Sigmoid colon (tissue), 7 donors: ENCODE results near the gene AQP5. TPM values are rescaled to one million over a fixed set of nuclear protein-coding genes. Genes with fewer than 3 reads are reported as not detected.

Experiments used
- DNase-seq: peaks from one replicate; pipeline ENCODE4 v3.0.0-alpha.2; 2019
- H3K27ac ChIP-seq, 4 donors: fragments of 200-600 bp; sonication (generic); one replicate each; pipeline ENCODE4 v1.5.1; 2016 to 2019; ENCODE audit warnings: mild to moderate bottlenecking in 1 of 4
- H3K27me3 ChIP-seq, 3 donors: fragments of 200-600 bp; sonication (generic); one replicate each; pipeline ENCODE4 v1.5.1; 2019; ENCODE audit warnings: mild to moderate bottlenecking in 1 of 3
- H3K36me3 ChIP-seq, 4 donors: fragments of 200-600 bp; sonication (generic); one replicate each; pipeline ENCODE4 v1.5.1; 2016 to 2019
- H3K4me1 ChIP-seq, 4 donors: fragments of 200-600 bp; sonication (generic); one replicate each; pipeline ENCODE4 v1.5.1; 2017 to 2019
- H3K4me3 ChIP-seq, 4 donors: fragments of 200-600 bp; sonication (generic); one replicate each; pipeline ENCODE4 v1.5.1; 2017 to 2019; ENCODE audit warnings: mild to moderate bottlenecking in 2 of 4, moderate library complexity in 1 of 4
- H3K9me3 ChIP-seq, 4 donors: fragments of 200-600 bp in 3 of 4; sonication (generic) in 3 of 4; one replicate each; pipeline versions ENCODE4 v1.5.1 to v1.6.1; 2013 to 2019
- EP300 ChIP-seq, 4 donors: sonication (generic); formaldehyde crosslinking; IDR thresholded peaks; one replicate each; pipeline ENCODE4 v1.6.1; 2017; ENCODE audit warnings: antibody characterized with exemption in 4 of 4
- POLR2A ChIP-seq, 2 donors: fragments of 450-650 bp; IDR thresholded peaks; one replicate each; pipeline ENCODE4 v1.6.1; 2016; ENCODE audit warnings: antibody characterized with exemption in 2 of 2, mild to moderate bottlenecking in 2 of 2, moderate library complexity in 2 of 2
- POLR2AphosphoS5 ChIP-seq, 4 donors: sonication (generic); formaldehyde crosslinking; IDR thresholded peaks; one replicate each; pipeline ENCODE4 v1.6.1; 2017; ENCODE audit warnings: antibody characterized with exemption in 4 of 4
- WGBS, 2 donors: extraction: QIAGEN DNeasy Blood & Tissue Kit; methylation state at CpG; one replicate each; pipeline ENCODE4 v1.1.7; 2013; 5-methylcytosine and 5-hydroxymethylcytosine counted together
- intact Hi-C: fragments of 100-400 bp; cut with DNase I; formaldehyde crosslinking; loops from one replicate; pipeline ENCODE4 v1.15.1; 2023
- polyA plus RNA-seq, 3 donors: library from polyadenylated mRNA; stranded (reverse); fragments of 200-250 nt; gene quantifications; one replicate each; pipeline ENCODE4 v1.2.3, GENCODE V29; 2013
- total RNA-seq, 4 donors: library from RNA; depleted of rRNA; stranded (reverse); fragments of >200 nt; gene quantifications; one replicate each; pipeline ENCODE4 v1.1.0, GENCODE V29; 2016
- TF ChIP-seq, protein P1 (sequence below), 4 experiments: fragments of 450-650 bp in 3 of 4; fragments of 200-600 bp in 1 of 4; IDR thresholded peaks; one replicate each; pipeline ENCODE4 v1.5.1; 2016 to 2019; ENCODE audit warnings: antibody characterized with exemption in 4 of 4, mild to moderate bottlenecking in 3 of 4, moderate library complexity in 2 of 4
- donor health status: healthy with polysubstance abuse.
- donor health status: Bipolar disorder and iron deficiency.
- donor health status: healthy.

The AQP5 gene
- total and polyA plus RNA-seq, 7 donors: 0.09 TPM; not detected in 6

DNA sequence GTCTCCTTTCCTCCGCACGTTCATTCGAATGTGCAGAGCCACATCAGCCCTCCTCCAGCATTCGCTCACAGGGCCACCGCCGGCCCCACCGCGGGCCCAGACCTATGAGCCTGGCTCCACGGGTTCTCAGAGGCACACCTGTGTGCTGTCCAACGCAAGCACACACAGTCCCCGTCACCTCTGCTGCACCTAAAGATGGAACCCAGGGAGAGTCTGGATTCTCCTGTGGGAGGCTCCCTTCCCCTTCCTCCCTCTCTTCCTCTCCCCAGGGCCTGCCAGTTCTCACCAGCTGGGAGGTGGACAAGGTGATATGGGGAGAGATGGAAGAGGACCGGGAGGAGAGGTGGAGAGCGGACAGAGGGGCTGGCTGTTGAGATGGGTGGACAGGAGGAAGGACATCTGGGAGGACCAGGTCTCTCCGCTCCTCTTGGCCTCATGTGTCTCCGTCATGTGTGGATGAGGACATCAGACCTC is 6.1 kb downstream of the AQP5 start:
- Histone ChIP-seq H3K4me3 (peak overlapping the region in 3 of 4 donors; percentile 37 to 46 (median 45)), H3K36me3 (no peaks in the 10 kb centered on the region), H3K27ac (peak overlapping the region in 1 of 4 donors; percentile 32), H3K4me1 (peaks cover 0 to 13% (median 10%) of the 10 kb centered on the region in 4 donors), H3K27me3 (peaks cover 0 to 13% (median 0%) of the 10 kb centered on the region in 3 donors), H3K9me3 (no peaks in the 10 kb centered on the region)
- TF ChIP-seq EP300 (IDR thresholded peaks at IDR 0.05) (no peak), POLR2AphosphoS5 (IDR thresholded peaks at IDR 0.05) (no peak), POLR2A (IDR thresholded peaks at IDR 0.05) (no peak)
- TF ChIP-seq, protein P1, sequence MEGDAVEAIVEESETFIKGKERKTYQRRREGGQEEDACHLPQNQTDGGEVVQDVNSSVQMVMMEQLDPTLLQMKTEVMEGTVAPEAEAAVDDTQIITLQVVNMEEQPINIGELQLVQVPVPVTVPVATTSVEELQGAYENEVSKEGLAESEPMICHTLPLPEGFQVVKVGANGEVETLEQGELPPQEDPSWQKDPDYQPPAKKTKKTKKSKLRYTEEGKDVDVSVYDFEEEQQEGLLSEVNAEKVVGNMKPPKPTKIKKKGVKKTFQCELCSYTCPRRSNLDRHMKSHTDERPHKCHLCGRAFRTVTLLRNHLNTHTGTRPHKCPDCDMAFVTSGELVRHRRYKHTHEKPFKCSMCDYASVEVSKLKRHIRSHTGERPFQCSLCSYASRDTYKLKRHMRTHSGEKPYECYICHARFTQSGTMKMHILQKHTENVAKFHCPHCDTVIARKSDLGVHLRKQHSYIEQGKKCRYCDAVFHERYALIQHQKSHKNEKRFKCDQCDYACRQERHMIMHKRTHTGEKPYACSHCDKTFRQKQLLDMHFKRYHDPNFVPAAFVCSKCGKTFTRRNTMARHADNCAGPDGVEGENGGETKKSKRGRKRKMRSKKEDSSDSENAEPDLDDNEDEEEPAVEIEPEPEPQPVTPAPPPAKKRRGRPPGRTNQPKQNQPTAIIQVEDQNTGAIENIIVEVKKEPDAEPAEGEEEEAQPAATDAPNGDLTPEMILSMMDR (IDR thresholded peaks at IDR 0.05): no peak
- no peak for DNase-seq
- intact Hi-C loops: loop anchor here (1.0 to 10.0 kb wide), 4 partner anchors 89 to 209 kb away; partner anchors contain the start of gene ASIC1
- WGBS, 2 donors: 29 to 40% methylated on average over 15 of the region's 15 CpGs

DNA sequence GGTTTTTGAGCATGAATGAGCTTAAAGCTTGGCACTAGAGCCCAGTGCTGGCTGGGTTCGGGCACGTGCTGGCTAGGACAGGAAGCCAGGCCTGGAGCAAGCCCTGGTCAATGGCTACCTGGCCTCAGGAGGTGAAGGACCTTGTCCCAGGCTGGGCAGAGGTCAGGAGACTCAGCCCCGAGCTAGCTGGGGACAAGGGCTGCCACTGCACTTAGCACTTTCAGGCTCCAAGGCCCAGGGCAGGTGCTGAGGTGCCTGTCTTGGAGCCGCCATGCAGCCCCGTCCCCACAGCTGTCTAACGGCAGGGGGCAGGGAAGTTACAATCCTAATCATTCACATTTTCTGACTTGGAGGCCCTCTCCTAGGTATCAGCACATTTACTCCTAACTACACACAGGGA is 6.8 kb downstream of the AQP5 start:
- DNase-seq: peak; percentile 56
- intact Hi-C loops: loop anchor here (5.0 to 10.0 kb wide), 2 partner anchors 194 to 209 kb away; no protein-coding TSS in a partner anchor
- 87 to 91% methylated on average over 6 of the region's 6 CpGs for WGBS, 2 donors
- H3K4me1 ChIP-seq: peaks cover 0 to 13% (median 10%) of the 10 kb centered on the region in 4 donors
- H3K4me3 ChIP-seq: no peak overlapping the region
- H3K27ac ChIP-seq: peak overlapping the region in 1 of 4 donors; percentile 20
- TF ChIP-seq EP300 (IDR thresholded peaks at IDR 0.05): no peak
- no peak for TF ChIP-seq POLR2AphosphoS5 (IDR thresholded peaks at IDR 0.05)
- no peak for TF ChIP-seq POLR2A (IDR thresholded peaks at IDR 0.05)
- TF ChIP-seq, protein P1 (IDR thresholded peaks at IDR 0.05): no peak
- H3K9me3 ChIP-seq: no peaks in the 10 kb centered on the region
- H3K36me3 ChIP-seq: no peaks in the 10 kb centered on the region
- H3K27me3 ChIP-seq: peaks cover 0 to 10% (median 0%) of the 10 kb centered on the region in 3 donors

DNA sequence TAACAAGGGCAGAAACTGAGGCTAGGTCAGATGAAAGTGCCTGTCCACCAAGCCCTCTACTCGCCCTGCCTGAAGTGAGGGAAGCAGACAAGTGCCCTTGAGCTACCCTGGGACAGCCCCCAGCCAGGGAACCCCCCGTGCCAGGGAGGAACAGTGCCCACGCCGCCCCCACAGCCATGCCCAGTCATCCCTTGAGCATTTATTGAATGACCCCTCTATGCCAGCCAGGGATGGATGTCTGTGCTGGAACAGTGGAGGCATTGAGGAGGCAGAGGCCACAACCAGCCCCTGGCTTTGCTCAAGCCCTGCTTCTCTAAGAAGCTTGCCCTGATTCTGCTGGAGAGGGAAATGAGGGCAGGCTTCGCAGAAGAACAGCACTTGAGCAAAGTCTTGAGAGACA is 7.4 kb downstream of the AQP5 start:
- 78 to 82% methylated on average over 5 of the region's 5 CpGs for WGBS, 2 donors
- DNase-seq: peak; percentile 62
- intact Hi-C loops: loop anchor here (5.0 to 10.0 kb wide), 2 partner anchors 194 to 208 kb away; no protein-coding TSS in a partner anchor

DNA sequence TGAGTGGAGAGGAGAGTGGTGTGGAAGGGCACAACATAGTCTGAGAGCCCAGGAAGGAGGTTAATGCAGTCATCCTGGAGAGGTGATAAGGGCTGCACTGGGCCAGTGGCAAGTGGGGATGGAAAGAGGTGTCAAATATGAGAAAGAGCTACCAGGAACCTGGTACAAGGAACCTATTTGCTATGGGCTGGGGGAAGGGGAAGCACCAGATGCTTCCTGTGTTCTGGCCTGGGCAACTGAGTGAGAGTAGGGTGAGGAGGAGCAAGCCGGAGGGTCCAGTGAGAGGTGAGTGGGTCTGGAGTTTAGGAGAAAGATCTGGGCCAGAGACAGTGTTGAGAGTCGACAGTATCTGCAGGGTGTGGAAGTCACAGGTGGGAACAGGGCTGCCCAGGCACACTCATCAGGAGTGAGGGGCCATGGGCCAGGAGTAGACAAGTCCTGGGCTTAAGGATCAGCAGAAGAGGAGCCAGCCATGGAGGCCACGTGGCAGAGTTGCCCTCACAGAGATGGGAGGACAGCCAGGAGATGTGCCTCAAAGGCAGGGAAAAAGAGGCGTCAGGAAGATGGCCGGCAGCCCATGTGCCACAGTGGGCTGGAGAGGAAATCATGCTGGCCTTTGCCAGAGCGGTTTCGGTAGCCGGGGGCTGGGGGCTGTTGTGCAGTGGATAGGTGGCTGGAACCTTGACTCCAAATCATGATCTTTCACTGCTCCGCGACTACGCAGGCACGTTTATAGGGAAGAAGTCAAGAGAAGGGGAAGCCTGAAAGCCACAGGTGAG is 8.2 kb downstream of the AQP5 start:
- Histone ChIP-seq H3K9me3 (no peaks in the 10 kb centered on the region), H3K4me3 (no peak overlapping the region), H3K4me1 (peaks cover 0 to 23% (median 17%) of the 10 kb centered on the region in 4 donors), H3K27me3 (peaks cover 0 to 10% (median 0%) of the 10 kb centered on the region in 3 donors), H3K27ac (peak overlapping the region in 3 of 4 donors; percentile 17 to 22 (median 21)), H3K36me3 (no peaks in the 10 kb centered on the region)
- WGBS, 2 donors: 83 to 84% methylated on average over 12 of the region's 12 CpGs
- TF ChIP-seq, protein P1 (IDR thresholded peaks at IDR 0.05): no peak
- TF ChIP-seq POLR2AphosphoS5 (IDR thresholded peaks at IDR 0.05) (no peak), POLR2A (IDR thresholded peaks at IDR 0.05) (no peak), EP300 (IDR thresholded peaks at IDR 0.05) (no peak)
- intact Hi-C loops: loop anchor here (5.0 to 10.0 kb wide), 2 partner anchors 195 to 207 kb away; no protein-coding TSS in a partner anchor
- peak; percentile 57 for DNase-seq

More for the DNA sequence above, 7.4 kb downstream of the AQP5 start:
- no peak overlapping the region for H3K4me3 ChIP-seq
- H3K36me3 ChIP-seq: no peaks in the 10 kb centered on the region
- H3K27ac ChIP-seq: peak overlapping the region in 1 of 4 donors; percentile 21
- TF ChIP-seq, protein P1 (IDR thresholded peaks at IDR 0.05): no peak
- no peak for TF ChIP-seq POLR2AphosphoS5 (IDR thresholded peaks at IDR 0.05)
- no peak for TF ChIP-seq POLR2A (IDR thresholded peaks at IDR 0.05)
- TF ChIP-seq EP300 (IDR thresholded peaks at IDR 0.05): no peak
- H3K4me1 ChIP-seq: peaks cover 0 to 15% (median 10%) of the 10 kb centered on the region in 4 donors
- no peaks in the 10 kb centered on the region for H3K9me3 ChIP-seq
- H3K27me3 ChIP-seq: peaks cover 0 to 10% (median 0%) of the 10 kb centered on the region in 3 donors
